GM23338 (cell line): Measurements from ENCODE around the gene RWDD2A. TPM values are rescaled to one million over a fixed set of nuclear protein-coding genes. Genes with fewer than 3 reads are reported as not detected.

Source experiments
- ATAC-seq: fragments of 200-7000 bp; cut with Tn5 transposase; 3 replicates; pipeline ENCODE4 v1.9.1; 2020
- DNase-seq: peaks from one replicate; pipeline ENCODE4 v3.0.0-alpha.2; 2015; ENCODE audit warnings: low spot score
- H2AFZ ChIP-seq: fragments of 200-600 bp; sonication (generic); 2 replicates; pipeline ENCODE4 v1.8.0; 2016; ENCODE audit warnings: antibody characterized with exemption, mild to moderate bottlenecking, moderate library complexity
- H3F3A ChIP-seq: fragments of 200-600 bp; sonication (generic); replicated peaks from 2 replicates; pipeline ENCODE4 v1.8.0; 2017; ENCODE audit warnings: antibody characterized with exemption, mixed run types, low read depth
- H3K27ac ChIP-seq: fragments of 200-600 bp; sonication (generic); 2 replicates; pipeline ENCODE4 v1.6.1; 2016; ENCODE audit warnings: low read depth
- H3K27me3 ChIP-seq: fragments of 200-600 bp; sonication (generic); 2 replicates; pipeline ENCODE4 v1.8.0; 2016; ENCODE audit warnings: mild to moderate bottlenecking, mixed run types, moderate library complexity; ENCODE audit not compliant: insufficient read depth
- H3K36me3 ChIP-seq: fragments of 200-600 bp; sonication (generic); 2 replicates; pipeline ENCODE4 v1.8.0; 2016; ENCODE audit warnings: mild to moderate bottlenecking; ENCODE audit not compliant: insufficient read depth
- H3K4me1 ChIP-seq: fragments of 200-600 bp; sonication (generic); 2 replicates; pipeline ENCODE4 v1.8.0; 2016; ENCODE audit warnings: mild to moderate bottlenecking, moderate library complexity; ENCODE audit not compliant: insufficient read depth
- H3K4me2 ChIP-seq: fragments of 200-600 bp; sonication (generic); 2 replicates; pipeline ENCODE4 v1.7.1; 2017; ENCODE audit warnings: mixed run types
- H3K4me3 ChIP-seq: fragments of 200-600 bp; sonication (generic); 2 replicates; pipeline ENCODE4 v1.6.1; 2016; ENCODE audit warnings: mixed run types
- H3K79me2 ChIP-seq: fragments of 200-600 bp; sonication (generic); replicated peaks from 2 replicates; pipeline ENCODE4 v1.8.0; 2017; ENCODE audit warnings: mild to moderate bottlenecking; ENCODE audit not compliant: insufficient read depth
- H3K9me2 ChIP-seq: fragments of 200-600 bp; sonication (generic); 2 replicates; pipeline ENCODE4 v1.8.0; 2017; ENCODE audit not compliant: insufficient read depth
- H4K20me1 ChIP-seq: fragments of 200-600 bp; sonication (generic); replicated peaks from 2 replicates; pipeline ENCODE4 v1.8.0; 2017; ENCODE audit warnings: mild to moderate bottlenecking; ENCODE audit not compliant: insufficient read depth
- H3K27ac Mint-ChIP-seq: 2 replicates; pipeline ENCODE4 v1.8.0; 2020; ENCODE audit warnings: inconsistent platforms, mild to moderate bottlenecking, moderate library complexity, mixed read lengths
- H3K27me3 Mint-ChIP-seq: 3 replicates; pipeline ENCODE4 v1.8.0; 2022; ENCODE audit warnings: low read depth, mild to moderate bottlenecking, moderate library complexity, mixed read lengths, inconsistent platforms; ENCODE audit not compliant: insufficient read depth, poor library complexity
- H3K36me3 Mint-ChIP-seq: 3 replicates; pipeline ENCODE4 v1.8.0; 2021; ENCODE audit warnings: low read depth, mild to moderate bottlenecking, inconsistent platforms, moderate library complexity, mixed read lengths
- H3K4me1 Mint-ChIP-seq: 3 replicates; pipeline ENCODE4 v1.8.0; 2020; ENCODE audit warnings: mild to moderate bottlenecking, inconsistent platforms, mixed read lengths
- H3K4me3 Mint-ChIP-seq: 3 replicates; pipeline ENCODE4 v1.8.0; 2021; ENCODE audit warnings: moderate library complexity, mild to moderate bottlenecking, inconsistent platforms, mixed read lengths
- H3K9me3 Mint-ChIP-seq: 3 replicates; pipeline ENCODE4 v1.8.0; 2020; ENCODE audit warnings: moderate library complexity, mild to moderate bottlenecking, inconsistent platforms, mixed read lengths
- CTCF ChIP-seq, 2 experiments: fragments of 200-600 bp in 1 of 2; sonication (generic) in 1 of 2; conservative IDR thresholded peaks; 2 replicates each; pipeline versions ENCODE4 v1.5.1 to v1.6.1; 2016 to 2017; ENCODE audit warnings: antibody characterized with exemption in 2 of 2, low read depth in 2 of 2, mild to moderate bottlenecking in 2 of 2, moderate library complexity in 1 of 2
- NANOG ChIP-seq: IDR thresholded peaks from 2 replicates; pipeline ENCODE4 v1.6.1; 2016; ENCODE audit warnings: antibody characterized with exemption, borderline replicate concordance
- REST ChIP-seq: IDR thresholded peaks from one replicate; pipeline ENCODE4 v1.6.1; 2018; ENCODE audit warnings: antibody characterized with exemption; ENCODE audit not compliant: unreplicated experiment
- ZNF114 ChIP-seq: fragments of 250-450 bp; sonication (Bioruptor Pico); IDR thresholded peaks from 2 replicates; pipeline ENCODE4 v1.5.0; 2020; ENCODE audit warnings: mild to moderate bottlenecking, moderate library complexity
- ZNF462 ChIP-seq: fragments of 250-450 bp; sonication (Bioruptor Pico); IDR thresholded peaks from 2 replicates; pipeline ENCODE4 v1.5.0; 2020; ENCODE audit warnings: mild to moderate bottlenecking, moderate library complexity
- polyA plus RNA-seq: library from polyadenylated mRNA; unstranded; fragments of >200 nt; fragmentation: Nextera tagmentation; extraction: Ambion mirVana; gene quantifications from 2 replicates; pipeline ENCODE4 v1.2.1, GENCODE V29; 2016
- total RNA-seq: library from RNA; depleted of rRNA; stranded (reverse); fragments of >200 nt; shearing (Covaris generic); gene quantifications from 2 replicates; pipeline ENCODE4 v1.2.3, GENCODE V29; 2014

The RWDD2A gene
- total and polyA plus RNA-seq, 2 experiments from 2014 or later, result 3.1 to 3.7 TPM

- ATAC-seq (no peak), DNase-seq (no peak)
- Histone ChIP-seq H4K20me1 (peaks cover 28% of the 10 kb centered on the region), H3K79me2 (peaks cover 48% of the 10 kb centered on the region), H3K27ac (no peak overlapping the region), H3K27me3 (no peaks in the 10 kb centered on the region), H3K9me2 (no peaks in the 10 kb centered on the region), H3K4me3 (no peak overlapping the region), H3K4me2 (no peak overlapping the region), H3K4me1 (peaks cover 4% of the 10 kb centered on the region), H3F3A (no peaks in the 10 kb centered on the region), H2AFZ (no peak overlapping the region), H3K36me3 (peaks cover 46% of the 10 kb centered on the region)
- Mint-ChIP-seq H3K27ac (no peak overlapping the region), H3K36me3 (peaks cover 35% of the 10 kb centered on the region), H3K27me3 (peaks cover 5% of the 10 kb centered on the region), H3K9me3 (no peaks in the 10 kb centered on the region), H3K4me1 (peaks cover 6% of the 10 kb centered on the region; the same call in 1 of the 3 replicates), H3K4me3 (no peak overlapping the region)
- TF ChIP-seq NANOG, result no peak
- no peak for TF ChIP-seq ZNF114
- TF ChIP-seq ZNF462 (CRISPR knock-in tag), result no peak
- no peak for TF ChIP-seq CTCF (conservative IDR thresholded peaks at IDR 0.05; ENCODE audit: low read depth in 2 of 2)
- TF ChIP-seq REST, result no peak
These were observed 4.7 kb upstream of the RWDD2A start for GRCh38 chr6:83188501-83188900.
